COLO668 (cell line): ENCODE results near the gene CHID1.

Experiments used
- DNase-seq: peaks from one replicate; lab custom pipeline; 2025; ENCODE audit not compliant: unreplicated experiment; lab: John Stamatoyannopoulos, UW

CHID1 gene

DNA sequence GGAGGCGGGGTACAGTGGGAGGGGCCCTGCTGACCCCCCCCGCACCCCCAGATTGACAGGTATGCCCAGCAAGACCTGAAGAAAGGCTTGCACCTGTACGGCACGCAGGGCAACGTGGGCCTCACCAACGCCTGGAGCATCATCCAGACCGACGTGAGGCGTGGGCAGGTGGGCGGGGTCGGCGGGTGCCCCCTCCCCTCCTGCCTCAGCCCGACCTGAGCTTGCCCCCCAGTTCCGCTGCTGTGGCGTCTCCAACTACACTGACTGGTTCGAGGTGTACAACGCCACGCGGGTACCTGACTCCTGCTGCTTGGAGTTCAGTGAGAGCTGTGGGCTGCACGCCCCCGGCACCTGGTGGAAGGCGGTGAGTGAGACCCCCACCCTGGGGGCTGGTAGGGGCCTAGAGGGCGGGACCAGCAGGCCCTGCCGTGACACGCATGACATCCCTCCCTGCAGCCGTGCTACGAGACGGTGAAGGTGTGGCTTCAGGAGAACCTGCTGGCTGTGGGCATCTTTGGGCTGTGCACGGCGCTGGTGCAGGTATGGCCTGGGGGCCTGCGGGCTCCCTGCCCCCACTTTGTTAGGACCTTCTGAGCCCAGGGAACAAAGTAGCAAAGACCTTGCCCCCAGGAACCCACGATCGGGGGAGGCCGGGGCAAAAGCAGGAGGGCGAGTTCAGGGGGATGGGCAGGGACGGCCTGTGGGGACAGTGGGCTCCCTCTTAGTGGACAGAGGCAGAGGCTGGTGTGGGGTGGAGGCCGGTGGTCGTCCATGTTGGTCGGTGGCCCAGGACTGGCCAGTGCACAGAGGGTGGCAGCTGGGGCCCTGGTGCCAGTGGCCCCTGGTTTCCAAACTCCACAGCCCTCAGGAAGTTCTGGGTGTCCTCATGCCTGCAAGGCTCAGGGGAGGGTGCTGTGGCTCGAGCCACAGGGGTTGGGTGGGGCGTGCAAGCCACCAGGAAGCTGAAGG is 44.9 kb downstream of the CHID1 start:
- no peak for DNase-seq

DNA sequence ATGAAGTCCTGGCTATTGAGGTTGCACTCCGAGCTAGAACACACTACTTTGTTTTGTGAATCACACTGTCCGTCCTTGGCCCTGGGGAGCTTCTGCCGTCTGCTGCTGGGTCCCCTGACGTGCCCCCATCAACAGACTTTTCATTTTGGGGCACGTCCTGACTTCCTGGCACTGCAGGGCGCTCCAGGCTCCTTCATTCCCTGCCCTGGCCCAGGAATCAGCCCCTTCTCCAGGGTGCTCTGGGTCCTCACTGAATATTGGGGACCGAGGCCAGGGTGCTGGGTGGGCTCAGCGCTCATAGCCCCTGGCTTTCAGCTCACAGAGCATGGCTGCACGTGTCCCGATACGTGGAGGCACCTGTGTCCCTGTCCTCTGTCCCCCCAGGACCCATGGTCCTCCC is 45.7 kb downstream of the CHID1 start:
- DNase-seq: no peak

DNA sequence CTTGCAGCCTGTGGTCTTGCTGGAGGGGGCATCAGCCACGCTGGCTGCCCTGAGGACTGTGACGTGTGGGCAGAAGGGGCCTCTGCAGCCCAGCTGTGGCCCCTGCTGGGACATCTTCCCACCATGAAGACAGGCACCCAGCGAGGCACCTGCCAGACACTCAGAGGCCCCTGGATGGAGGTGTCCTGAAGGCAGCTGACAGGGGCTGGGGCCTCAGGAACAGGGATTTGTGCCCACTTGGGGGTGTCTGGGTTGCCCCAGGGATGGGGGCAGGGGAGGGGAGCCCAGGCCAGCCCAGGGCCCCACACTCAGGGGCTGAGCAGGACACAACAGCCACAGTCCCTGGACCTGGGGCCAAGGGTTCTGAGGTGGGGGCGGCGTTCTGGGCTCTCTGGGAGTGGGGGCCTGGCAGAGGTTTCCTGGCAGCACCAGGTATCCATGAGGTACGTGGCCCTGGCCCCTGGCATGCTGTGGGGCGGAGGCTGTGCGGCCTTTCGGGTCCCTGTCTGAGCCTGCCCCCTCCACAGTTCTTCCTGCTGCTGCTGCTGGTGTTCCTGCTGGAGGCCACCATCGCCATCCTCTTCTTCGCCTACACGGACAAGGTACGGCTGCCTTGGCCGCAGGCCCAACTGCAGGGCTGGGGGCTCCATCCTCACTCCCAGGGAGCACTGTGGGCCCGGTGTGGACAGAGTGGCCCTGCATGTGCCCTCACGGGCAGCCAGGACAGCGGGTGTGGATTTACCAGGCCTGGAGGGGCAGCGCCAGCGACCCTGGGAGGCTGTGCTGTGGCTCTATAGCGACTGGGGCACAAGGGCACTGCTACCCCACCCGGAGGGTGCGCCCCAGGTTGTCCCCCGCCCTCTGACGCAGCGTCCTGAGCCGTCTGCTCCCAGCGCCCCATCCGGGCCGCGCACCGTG is 46.4 kb downstream of the CHID1 start:
- no peak for DNase-seq

DNA sequence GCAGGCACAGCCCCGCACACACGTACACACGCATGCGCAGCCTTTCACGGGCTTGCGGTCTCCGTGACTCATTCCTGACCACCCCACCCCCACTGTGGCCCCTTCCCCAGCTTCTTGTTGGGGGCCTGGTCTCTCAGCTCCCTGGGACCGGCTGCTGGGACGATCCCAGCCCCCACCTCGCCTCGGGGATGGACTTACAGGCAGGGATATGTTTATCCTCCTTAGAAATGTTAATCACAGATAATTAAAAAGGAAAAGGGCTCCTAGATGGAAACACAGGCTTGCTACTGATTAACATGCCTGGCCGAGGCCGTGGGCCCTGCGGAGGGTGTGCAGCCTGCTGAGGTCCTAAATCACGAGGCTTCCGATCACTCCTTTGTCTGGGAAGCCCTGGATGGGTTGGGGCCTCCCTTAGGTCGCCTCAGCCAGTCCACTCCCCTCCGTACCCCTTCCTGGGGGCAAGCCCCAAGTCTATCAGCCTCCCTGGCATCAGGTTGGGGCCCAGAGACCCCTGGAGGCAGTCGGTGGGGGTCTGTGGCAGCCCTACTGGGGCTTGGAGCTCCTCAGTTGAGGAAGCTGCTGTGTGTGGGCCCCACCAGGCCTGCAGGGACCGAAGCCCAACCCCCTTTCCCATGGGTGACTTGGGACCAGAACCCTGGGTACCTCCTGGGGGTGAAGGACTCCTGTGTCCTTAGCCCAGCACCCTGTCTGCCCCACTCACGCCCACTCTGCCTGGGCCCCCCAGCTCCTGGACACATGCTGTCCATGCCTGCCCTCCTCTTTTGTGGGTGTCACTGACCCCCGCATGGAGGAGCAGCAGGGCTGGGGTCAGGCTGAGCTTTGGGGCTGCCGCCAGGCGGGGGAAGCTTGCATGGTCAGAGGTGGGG is 47.3 kb downstream of the CHID1 start:
- no peak for DNase-seq

DNA sequence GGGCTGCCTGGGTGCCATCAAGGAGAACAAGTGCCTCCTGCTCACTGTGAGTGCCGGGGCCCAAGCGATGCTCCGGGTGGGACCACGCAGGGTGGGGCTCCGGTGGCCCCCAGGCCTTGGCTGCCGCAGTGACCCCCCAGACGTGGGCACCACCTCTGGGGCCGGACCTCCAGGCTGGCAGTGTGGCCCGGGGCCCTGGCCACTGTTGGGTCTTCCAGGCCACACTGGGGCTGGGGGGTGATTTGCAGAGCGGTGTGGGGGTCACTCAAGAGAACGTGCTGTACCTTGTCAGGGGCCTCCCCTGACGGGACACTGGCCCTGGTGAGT is 48.0 kb downstream of the CHID1 start:
- no peak for DNase-seq

DNA sequence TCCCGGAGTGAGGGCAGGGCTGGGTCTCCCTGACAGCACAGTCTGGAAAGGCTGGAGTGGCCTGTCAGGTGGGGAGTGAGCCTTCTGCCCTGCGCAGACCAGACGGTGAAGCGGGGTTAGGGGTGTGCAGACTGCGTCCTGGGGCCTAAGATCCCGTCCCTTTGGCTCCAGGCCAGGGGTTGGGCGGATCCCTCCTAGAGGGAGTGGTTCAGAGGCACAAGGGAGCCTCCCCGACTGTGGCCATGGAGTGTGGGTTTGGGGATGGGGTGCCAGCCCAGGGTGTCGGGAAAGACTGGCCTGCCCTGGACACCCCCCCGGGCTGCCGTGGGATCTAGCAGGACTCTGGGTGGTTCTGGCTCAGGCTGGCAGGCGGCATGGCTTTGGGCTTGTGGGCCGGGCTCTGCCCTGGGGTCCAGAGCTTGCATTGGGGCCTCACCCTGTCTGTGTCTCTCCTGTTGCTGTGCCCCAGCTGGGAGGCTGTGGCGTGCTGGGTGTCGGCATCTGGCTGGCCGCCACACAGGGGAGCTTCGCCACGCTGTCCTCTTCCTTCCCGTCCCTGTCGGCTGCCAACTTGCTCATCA is 48.4 kb downstream of the CHID1 start:
- DNase-seq: peak; percentile 27

DNA sequence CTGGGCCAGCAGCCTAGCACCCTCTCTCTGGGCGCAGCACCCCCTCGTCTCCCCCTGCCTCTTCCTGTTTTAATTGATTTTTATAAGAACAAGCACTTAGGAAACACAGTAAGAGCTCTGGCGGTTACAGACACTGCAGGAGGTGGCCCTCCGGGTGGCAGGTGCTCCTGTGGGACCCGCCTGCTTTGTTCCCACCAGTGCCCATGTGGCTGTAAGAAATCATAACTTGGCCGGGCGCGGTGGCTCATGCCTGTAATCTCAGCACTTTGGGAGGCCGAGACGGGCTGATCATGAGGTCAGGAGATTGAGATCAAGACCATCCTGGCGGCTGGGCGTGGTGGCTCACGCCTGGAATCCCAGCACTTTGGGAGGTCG is 49.5 kb downstream of the CHID1 start:
- peak; percentile 4 for DNase-seq

DNA sequence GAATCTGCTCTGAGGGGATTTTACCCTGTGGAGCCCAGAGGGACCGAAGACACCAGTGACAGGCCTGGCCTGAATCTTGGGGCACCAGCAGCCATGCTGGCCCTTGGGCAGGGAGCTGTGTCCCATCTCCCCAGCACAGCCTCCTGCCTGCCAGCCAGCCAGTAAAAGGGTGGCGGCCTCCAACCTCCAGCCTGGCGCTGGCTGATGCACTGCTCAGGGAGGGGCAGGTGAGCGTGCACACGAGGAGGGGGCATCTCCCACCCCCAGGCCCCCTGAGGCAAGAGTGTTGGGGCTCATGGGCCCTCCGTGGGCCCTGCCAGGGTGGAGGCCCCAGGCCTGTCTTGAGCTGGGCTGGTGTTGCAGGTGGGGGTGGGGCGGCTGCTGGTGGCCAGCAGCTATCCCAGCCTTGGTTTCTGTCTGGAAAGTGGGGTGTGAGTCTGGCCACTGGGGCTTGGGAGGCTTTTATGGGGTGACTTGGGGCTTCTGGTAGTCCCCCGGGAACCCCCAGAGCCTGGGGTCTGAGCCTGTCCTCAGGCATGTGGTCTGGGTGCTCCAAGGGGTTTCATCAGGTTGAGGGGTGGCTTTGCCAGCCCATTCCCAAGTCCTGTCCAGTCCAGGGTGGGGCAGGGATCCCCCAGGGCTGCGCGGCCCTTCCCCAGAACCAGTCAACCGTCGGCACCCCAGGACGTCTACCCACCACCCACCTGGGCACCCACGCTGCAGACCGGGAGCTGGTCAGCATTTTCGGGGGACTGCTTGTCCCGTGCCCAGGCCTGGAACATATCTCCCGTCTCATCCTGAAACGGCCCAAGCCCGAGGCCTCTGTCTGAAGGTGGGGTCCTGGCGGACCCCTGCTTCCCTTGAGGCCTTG is 50.1 kb downstream of the CHID1 start:
- no peak for DNase-seq

DNA sequence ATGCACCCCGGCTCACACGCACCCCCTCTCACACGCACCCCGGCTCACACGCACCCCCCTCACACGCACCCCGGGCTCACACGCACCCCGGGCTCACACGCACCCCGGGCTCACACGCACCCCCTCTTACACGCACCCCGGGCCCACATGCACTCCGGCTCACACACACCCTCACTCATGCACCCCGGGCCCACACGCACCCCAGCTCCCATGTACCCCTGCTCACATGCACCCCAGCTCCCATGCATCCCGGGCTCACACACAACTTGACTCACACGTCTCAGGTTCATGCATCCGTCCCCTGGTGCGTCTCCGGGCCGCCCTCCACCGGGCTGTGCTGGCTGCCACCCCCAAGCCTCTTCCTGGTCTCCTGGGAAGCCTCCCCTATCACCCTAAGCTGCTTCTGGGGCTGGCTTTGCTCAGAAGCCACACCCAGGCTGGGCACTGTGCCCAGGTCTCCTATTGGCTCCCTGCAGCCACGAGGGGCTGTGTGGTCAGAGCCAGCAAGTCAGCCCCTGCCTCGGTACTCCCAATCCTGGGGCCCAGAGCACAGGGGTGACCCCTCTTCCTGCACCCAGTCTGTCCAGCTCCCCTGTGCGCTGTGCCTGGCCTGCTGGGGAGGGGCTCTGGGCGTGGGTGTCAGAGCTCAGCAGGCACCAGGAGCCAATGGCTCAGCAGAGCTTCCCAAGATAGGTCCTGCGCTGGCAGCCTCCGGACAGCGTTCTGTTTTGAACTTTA is 51.0 kb downstream of the CHID1 start:
- DNase-seq: peak; percentile 63

DNA sequence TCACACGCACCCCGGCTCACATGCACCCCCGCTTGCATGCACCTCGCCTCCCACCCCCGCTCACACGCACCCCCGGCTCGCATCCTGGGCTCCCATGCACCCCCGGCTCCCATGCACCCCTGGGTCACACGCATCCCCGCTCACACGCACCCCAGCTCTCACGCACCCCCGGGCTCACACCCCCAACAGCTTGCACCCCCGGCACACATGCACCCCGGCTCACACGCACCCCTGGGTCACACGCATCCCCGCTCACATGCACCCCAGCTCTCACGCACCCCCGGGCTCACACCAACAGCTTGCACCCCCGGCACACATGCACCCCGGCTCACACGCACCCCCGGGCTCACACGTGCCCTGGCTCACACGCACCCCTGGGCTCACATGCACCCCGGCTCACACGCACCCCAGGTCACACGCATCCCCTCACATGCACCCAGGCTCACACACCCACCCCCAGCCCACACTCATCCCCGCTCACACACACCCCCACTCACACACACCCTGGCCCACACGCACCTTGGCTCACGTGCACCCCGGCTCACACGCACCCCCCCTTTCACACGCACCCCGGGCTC is 51.8 kb downstream of the CHID1 start:
- no peak for DNase-seq

DNA sequence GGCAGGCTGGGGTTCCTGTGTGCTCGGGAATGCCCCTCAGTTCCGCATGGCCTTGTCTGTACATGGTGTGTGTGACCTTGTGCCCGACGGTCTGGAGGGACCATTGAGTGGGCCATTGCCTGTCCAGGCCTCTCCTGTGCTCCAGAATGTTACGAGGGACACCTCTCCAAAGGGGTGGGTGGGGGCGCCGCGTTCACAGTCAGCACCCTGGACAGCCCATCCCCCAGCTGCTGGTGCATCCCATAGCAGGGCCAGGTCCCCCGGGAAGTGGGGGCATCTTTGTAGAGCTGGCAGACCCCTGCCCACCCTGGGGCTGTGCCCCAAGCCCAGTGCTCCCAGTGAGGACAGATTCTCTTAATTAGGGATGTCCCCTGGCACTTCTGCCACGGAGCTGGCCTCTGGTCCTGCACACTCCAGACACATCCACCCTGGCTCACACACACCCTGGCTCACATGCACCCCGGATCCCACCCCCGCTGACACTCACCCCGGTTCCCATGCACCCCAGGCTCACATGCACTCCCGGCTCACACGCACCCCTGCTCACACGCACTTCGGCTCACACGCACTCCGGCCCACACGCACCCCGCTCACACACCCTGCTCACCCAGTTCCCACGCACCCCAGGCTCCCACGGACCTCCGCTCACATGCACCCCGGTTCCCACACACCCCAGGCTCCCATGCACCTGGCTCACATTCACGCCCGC is 52.4 kb downstream of the CHID1 start:
- DNase-seq: no peak

DNA sequence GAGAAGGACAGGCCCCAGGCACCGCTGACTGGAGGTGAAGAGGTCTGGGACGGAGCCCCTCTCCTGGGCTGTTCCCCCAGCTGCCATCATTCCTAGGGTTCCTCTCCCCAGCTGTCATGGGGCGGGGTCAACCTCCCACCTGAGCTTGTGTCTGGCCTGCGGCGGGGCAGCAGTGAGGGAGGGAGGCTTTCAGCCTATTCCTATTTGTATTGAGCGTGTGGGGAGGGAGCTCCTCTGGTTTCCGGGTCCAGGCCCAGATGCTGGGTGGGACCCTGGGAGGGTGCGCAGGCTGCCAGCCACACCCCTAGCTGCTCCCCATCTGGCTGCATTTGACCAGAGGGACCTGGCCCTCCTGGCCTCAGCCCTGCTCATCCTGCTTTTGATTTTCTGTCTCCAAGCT is 54.2 kb downstream of the CHID1 start:
- DNase-seq: no peak

DNA sequence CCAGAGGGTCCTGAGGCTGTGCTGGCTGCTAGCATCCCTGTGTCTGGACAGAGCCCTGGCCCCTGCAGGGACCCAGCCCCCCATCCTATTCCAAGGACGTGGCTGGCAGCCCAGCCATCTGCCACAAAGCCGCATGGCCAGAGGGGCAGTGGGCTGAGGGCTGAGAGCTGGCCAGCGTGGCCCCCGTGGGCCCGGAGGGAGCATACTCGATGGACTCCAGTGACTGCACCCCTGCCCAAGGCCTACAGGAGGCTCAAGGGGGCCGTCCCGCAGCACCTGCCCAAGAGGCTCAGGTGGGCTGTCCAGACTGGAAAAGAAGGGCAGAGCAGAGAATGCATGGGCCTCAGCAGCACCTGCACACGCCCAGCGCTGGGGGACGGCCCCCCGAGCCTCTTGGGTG is 54.8 kb downstream of the CHID1 start:
- DNase-seq: no peak

DNA sequence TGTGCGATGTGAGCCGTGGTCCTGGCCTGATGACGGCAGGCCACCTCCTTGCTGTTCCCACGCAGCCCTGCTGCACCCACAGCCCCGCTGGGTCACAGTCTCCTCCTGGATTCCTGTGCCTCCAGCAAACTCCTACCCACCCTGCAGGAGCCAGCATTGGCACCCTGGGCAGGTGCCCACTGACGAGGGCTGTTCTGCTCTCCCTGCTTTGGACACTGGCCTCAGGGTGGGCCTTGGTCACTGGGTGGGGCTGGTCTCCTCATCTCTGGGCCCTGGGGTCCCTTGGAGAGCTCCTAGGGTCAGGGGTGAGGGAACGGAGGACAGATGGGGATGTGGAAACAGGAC is 55.3 kb downstream of the CHID1 start:
- DNase-seq: no peak

DNA sequence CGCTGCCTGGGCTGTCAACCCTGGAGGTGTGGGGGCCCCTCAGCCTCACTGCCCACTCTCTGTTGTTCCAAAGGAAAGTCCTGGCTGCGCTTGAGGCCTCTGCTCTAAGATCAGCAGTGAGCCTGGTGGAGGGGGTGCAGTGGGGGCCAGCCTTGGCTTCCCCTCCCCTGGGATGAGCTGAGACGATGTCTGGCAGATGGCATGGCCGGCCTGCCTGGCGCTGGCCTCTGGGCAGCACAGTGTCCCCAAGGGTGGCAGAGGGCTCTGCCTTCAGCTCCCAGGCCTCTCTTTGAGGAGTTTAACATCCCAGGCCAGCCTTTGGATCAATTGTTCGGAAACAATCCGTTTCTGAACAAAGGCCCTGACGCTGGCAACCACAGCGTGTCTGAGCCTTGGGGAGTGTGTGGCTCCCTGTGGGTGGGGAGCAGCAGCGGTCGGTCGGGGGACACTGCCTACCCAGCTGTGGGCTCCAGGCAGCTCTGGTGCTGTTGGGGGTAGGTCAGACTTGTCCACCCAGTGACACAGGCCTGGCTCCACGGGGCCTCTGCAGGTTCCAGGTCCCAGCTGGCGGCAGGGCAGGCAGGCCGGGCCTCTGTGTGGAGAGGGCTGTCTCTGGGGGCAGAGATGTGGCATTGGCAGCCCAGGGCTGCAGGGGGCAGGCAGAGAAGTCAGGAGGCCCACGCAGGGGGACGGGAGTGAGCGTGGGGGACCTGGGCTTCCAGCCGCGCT is 55.8 kb downstream of the CHID1 start:
- no peak for DNase-seq

DNA sequence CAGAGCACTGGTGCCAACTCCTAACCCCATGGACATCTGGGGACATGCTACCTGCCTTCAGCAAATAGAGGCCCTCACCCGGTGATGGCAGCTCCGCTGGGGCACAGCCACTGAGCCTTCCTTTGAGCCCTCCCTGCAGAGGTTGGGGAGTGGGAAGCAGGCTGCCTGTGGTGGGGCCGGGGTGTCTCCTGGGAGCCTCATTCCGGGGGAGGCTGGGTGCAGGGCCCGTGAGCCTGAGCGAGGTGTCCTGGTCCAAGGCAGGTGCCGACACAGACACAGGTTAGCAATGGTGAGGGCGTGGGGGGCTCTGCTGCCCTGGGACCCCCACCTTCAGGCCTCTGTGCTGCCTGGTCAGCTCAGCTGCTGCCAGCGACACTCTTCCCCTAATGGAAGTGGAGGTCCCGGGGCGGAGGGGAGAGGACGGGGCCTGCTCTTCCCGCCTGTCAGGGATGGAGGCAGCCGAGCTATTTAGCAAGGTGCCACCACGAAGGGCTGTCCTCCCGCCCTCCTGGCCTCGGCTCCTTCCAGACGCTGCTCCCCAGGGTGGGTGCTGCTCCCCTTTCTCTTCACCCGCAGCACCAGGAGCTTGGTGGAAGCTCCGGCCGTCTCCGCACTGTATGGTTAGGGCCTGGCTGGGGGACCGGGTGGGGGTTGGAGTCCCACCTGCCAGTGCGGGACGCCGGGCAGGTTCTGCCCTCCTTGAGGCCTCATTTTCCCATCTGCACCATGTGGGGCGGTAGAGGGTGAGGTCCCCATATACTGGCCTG is 56.7 kb downstream of the CHID1 start:
- no peak for DNase-seq

DNA sequence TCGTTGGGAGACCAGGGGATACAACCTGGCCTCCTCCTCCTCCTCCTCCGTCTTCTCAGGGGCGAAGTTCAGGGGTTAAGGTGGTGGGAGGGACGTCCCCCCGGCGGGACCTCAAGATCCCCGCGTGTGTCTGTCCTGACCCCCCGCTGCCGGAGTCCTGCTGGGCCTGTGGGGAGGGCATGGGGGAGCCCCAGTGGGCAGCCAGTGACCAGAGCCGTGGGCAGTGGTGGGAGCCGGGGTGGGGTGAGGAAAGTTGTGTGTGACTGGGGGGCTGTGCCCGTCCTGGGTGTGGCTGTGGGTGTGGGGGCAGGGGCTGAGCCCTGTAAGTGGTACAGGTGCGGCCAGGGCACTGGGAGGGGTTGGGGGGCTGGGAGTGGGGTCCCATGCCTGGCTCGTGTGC is 57.8 kb downstream of the CHID1 start:
- DNase-seq: no peak
